ENCODE results near the gene CCDC50. TPM values are rescaled to one million over a fixed set of nuclear protein-coding genes. Genes with fewer than 3 reads are reported as not detected.
A peak's percentile ranks its signal among the peaks of the same experiment; 100 is the strongest.

CCDC50 gene
- polyA plus RNA-seq, 1 donor: 30.1 TPM

- DNase-seq: no peak
Measured at GRCh38 chr3:191320316-191320715, 8.9 kb upstream of the CCDC50 start.

DNA sequence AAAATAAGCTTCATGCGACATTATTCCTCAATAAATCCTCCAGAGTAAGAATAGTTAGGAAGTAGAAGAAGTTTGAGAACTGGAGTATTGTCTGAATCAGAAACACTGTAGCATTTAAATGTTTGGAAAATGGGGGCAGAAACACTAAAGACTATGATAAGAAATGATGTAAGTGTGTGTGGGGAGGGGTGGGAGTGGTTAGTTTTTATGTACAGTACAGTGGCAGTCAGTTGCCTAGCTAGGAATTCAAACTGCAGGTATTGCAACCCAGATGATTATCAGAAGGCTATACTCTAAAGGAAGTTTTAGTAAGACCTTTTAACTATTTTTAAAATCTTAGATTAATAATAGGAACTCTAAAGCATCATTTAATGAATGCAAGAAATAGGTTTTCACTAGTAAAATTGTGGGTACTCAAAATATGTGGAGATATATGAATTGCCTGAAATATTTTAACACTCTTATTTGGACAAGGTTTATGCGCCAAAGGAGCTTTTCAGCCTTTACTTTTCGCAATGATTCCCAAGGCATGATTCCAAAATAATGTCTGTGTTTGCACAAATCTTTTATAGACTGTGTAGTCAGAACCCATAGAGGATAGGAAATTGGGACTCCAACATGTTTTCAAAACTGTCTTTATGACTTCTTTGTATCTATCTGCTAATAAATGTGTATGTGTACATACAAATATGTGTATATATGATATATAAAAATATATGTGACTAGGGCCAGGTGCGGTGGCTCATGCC is 8.0 kb upstream of the CCDC50 start:
- DNase-seq: no peak

DNA sequence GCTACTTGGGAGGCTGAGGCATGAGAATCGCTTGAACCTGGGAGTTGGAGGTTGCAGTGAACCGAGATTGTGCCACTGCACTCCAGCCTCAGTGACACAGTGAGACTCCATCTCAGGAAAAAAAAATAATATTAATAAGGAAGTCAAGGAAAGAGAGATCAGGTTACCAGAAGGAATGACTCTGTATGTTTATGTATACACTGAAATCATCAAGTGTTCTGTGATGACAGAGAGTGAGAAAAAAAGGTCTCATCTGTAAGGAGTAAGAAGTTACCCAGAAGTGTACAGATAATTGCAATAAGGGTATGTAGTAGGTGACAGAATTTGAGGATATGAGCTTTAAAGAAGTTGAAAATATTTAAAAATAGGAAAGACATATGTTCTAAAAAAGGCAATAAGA is 4.3 kb upstream of the CCDC50 start:
- DNase-seq: no peak

GRCh38 chr3:191327526-191327925 is 1.7 kb upstream of the CCDC50 start:
- no peak for DNase-seq

DNA sequence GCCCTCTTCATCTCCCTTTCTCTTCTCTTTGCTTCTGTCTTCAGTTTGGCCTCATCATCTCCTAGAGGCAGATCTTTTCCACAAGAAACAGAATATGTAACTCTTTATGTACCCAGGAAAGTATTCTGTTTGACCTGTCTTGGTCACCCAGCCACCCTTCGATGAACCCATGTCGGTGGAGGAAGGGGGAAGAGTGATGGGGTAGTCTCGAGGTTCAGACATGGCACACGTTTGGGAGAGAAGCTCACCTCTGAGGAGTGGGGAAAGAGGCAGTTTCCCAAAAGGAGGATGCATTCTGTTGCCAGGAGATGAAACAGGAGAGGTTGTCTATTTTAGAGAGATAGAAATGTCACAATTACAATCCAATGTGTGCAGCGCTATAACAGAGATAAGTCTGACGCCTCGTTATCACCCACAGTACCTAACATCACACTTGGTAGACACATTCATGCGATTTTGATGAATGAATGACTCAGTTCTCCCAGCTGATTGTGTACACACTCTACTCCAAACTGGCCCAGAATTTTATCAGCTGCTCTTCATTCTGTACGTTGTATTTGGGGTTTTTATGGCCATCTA is 722 bp upstream of the CCDC50 start:
- DNase-seq: no peak

GRCh38 chr3:191329654-191330529 is 698 bp downstream of the CCDC50 start, which contains the start of gene UTS2B:
Gene UTS2B, minus strand, starts transcription at chr3:191330526. Its CDS starts 48,337 bp downstream, at chr3:191282189.
- DNase-seq: peak; percentile 70

DNA sequence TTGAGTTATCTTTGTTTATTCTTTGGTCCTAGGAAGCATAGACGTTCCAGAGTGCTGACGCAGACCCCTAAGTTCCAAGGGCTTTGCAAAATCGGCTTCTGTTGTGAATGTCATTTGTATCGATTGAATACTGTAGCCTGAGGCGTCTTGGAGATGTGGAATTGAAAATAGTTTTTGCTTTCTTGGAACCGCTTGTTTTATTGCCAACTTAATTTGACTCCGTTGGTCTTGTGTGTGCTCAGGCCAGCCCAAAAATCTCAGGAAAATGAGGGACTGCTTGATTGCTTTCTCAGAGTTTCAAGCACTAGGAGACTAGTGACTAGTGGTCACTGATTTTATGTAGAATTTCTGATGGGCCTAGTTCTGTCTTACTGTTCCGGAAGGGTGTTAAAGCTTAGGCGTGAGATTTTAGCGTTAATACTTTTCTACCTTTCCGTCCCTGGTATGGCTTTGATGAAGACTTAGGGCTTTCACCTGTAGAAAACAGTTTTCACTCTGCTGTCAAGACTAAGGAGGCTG is 1.4 kb downstream of the CCDC50 start:
- no peak for DNase-seq

- no peak for DNase-seq
Measured at GRCh38 chr3:191331388-191331787, 2.2 kb downstream of the CCDC50 start.

DNA sequence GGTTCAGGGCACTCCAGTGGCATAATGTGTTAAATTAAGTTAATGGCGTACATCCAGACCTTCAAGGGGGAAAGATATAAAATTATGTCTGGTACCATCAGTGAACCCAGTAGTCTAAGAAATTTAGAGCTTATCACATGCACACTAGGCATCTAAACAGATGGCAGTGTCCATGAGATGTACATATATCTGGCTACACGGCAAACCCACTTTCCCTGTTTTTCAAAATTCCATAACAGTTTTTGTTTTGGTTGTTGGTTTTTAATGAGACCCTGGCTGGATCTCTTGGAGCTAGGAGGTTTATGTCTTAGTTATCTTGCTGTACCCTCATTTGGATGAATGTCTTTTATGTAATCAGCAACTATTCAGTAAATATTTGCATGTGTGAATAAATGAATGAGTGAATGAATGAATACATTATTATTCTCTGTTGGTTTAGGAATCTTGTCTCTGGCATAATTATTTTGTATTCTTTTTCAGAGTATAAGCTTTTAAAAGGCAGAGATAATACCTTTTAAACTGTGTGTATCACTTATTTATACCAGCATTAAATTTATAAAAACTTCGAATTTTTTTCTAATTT is 4.2 kb downstream of the CCDC50 start:
- DNase-seq: no peak

- DNase-seq: no peak
Measured at GRCh38 chr3:191334346-191334893, 5.2 kb downstream of the CCDC50 start.

DNA sequence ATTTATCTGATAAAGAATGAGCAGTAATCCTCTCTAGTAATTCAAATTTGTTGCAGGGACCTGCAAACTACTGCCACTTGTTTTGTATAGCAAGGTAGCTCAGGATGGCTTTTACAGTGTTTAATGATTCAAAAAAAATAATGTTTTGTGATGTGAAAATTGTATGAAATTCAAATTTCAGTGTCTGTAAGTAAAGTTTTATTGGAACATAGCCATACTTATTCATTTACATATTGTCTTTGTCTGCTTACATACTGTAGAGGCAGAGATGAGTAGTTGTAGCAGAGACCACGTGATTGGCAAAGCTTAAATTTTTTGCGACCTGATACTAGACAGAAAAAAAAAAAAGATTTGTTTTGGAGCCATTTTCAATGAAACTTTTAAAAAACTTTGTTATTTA is 7.6 kb downstream of the CCDC50 start:
- no peak for DNase-seq

GRCh38 chr3:191338177-191338488 is 8.9 kb downstream of the CCDC50 start:
- no peak for DNase-seq

- DNase-seq: no peak
Measured at GRCh38 chr3:191339316-191339917, 10.2 kb downstream of the CCDC50 start.

DNA sequence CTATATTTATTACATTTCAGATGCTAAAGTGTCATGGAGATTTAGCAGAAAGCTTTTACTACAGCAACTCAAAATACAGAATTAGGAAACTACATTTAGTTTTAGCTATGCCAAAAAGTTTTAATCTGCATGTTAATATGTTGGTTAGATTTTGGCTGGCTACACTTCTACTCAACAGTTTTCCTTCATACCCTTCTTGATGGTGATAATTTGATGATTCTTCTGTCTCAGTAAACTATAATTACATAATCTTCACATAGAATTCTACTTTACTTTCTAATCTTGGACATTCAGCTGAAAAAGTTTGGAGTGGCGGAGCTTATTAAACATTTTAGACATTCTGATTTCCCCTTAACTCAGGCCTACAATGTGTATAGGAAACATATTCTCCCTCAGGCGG is 11.2 kb downstream of the CCDC50 start:
- DNase-seq: no peak

GRCh38 chr3:191340966-191341365 is 11.8 kb downstream of the CCDC50 start:
- no peak for DNase-seq

GRCh38 chr3:191342006-191342405 is 12.8 kb downstream of the CCDC50 start:
- no peak for DNase-seq

- no peak for DNase-seq
Measured at GRCh38 chr3:191342411-191342810, 13.2 kb downstream of the CCDC50 start.

- no peak for DNase-seq
Measured at GRCh38 chr3:191343115-191343514, 13.9 kb downstream of the CCDC50 start.

DNA sequence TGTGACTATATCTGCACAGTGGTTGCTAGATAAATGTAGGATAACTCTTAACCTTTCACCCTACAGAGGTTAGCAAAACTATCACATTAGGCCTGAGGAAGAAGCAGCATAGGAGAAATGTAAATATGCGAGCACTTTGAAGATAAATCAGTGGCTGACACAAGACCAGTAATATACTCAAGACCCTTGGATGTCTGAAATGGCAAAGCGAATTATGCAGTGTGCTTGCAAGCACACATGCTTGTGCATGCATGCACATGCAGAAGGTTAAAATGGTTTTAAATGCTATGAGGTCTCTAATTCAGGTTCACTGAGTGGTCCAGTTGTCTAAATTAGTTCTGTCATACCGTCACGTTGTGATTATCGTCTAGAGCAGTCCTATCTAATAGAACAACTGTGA is 14.7 kb downstream of the CCDC50 start:
- no peak for DNase-seq

DNA sequence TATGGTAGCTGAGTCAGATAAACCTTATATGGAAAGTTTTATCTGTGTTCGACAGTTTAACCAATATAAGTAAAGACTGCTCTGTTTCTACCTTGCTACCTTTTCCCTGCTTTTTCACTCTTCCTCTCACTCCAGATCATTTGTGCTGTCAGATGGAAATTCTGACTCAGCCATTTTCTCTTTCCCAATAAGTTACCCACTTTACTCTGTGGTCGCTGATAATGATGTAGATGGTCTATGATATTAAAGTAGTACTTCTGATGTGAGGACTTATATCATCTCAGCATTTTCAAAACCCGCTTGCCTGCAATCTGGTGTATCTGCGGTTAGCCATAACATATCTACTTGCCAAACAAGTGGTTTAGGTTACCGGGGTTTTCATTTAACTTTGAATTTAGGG is 16.1 kb downstream of the CCDC50 start:
- no peak for DNase-seq

- DNase-seq: no peak
Measured at GRCh38 chr3:191347228-191347627, 18.0 kb downstream of the CCDC50 start.

DNA sequence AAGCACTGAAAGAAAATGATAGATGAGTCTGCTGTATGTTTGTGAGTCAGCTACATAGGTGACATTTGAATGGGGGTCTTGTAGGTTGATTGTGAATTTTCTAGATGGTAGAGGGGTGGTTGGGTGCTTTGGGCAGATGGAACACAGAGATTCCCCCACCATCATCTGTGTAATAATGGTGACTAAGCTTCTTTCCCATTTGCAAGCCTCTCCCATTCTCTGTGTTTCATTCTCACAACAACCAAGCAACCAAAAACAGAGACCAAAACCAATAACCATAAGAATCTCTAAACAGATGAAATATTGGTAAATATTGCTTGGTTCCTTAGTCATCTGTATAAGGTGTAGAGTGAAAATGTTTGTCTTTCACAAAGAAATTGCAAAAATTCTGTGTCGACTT is 18.9 kb downstream of the CCDC50 start:
- no peak for DNase-seq

Measured in hindlimb muscle (tissue), 1 donor.